Fibroblast of lung (primary cell): ENCODE results near the gene TBX10.

Source experiments
- EZH2 ChIP-seq: IDR thresholded peaks from 2 replicates; pipeline ENCODE4 v1.5.1; 2012; ENCODE audit warnings: low read length, control low read depth, mild to moderate bottlenecking; ENCODE audit errors: missing control alignments
- TF ChIP-seq, protein P1 (sequence below), 2 donors: IDR thresholded peaks in 1 of 2; conservative IDR thresholded peaks in 1 of 2; 1 replicate in 1 of 2; 2 replicates in 1 of 2; pipeline ENCODE4 v1.5.1; 2011 to 2012; ENCODE audit warnings: low read length in 2 of 2, control low read depth in 1 of 2, inconsistent platforms in 1 of 2, low read depth in 1 of 2, mild to moderate bottlenecking in 1 of 2

DNA sequence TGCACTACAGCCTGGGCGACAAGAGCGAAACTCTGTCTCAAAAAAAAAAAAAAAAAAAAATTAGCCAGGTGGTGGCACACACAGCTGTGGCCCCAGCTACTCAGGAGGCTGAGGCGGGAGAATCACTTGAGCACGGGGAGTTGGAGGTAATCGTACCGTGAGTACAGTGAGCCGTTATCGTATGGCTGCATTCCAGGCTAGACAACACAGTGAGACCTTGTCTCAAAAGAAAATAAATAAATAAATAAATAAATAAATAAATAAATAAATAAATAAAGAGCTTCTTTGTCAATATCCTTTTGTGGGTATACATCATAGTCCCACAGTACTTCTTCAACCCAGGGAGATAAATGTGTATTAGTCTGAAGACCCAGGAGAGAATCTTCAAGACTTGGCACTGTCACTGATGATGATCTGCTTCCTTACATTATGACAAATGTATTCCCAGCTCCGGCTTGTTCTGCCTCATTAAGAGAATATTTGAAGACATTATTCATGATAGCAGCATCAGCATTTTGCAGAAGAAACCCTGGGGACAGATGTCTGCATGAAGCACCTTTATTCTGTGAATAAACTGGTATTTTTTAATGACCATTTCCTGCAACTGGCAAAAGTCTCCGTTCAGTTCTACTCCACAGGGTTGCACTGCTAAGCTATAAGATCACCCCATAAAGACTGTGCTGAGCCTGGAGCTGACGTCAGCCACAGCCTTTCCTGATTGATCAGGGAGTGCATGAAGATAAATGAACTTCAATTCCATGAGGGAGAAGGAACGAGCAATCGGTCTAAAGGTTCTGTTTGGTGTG, 12.6 kb upstream of the TBX10 start:
- TF ChIP-seq, protein P1, sequence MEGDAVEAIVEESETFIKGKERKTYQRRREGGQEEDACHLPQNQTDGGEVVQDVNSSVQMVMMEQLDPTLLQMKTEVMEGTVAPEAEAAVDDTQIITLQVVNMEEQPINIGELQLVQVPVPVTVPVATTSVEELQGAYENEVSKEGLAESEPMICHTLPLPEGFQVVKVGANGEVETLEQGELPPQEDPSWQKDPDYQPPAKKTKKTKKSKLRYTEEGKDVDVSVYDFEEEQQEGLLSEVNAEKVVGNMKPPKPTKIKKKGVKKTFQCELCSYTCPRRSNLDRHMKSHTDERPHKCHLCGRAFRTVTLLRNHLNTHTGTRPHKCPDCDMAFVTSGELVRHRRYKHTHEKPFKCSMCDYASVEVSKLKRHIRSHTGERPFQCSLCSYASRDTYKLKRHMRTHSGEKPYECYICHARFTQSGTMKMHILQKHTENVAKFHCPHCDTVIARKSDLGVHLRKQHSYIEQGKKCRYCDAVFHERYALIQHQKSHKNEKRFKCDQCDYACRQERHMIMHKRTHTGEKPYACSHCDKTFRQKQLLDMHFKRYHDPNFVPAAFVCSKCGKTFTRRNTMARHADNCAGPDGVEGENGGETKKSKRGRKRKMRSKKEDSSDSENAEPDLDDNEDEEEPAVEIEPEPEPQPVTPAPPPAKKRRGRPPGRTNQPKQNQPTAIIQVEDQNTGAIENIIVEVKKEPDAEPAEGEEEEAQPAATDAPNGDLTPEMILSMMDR (conservative IDR thresholded peaks at IDR 0.05 in 1 of 2, IDR thresholded peaks at IDR 0.05 in 1 of 2; ENCODE audit: low read depth in 1 of 2, low read length in 2 of 2), result no peak
- no peak for TF ChIP-seq EZH2
